ENCODE measurements around the gene PUS1.

The PUS1 gene

DNA sequence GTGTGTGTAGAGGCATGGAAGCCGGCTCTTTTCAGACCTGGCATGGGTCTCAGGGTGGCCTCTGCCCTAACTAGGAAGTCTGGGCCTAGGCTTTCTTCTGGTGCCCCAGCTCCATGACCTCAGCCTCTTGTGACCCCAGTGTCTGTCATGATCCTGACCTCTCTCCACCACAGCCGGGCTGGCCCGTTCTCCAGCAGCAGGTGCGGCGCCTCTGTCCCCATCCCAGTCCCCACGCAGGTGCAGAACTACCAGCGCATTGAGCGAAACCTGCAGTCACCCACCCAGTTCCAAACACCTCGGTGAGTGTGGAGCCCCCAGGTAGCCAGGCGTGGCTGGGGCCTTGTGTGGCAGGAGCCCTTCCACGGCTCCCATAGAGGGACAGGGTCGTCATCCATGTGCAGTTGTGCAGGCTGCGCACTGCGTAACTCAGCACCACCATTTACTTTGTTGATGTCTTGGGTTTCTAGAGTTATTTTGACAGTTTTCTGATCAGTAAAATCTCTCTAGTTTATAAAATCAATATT, 14.8 kb upstream of the PUS1 start:
- TF ChIP-seq, protein P1, sequence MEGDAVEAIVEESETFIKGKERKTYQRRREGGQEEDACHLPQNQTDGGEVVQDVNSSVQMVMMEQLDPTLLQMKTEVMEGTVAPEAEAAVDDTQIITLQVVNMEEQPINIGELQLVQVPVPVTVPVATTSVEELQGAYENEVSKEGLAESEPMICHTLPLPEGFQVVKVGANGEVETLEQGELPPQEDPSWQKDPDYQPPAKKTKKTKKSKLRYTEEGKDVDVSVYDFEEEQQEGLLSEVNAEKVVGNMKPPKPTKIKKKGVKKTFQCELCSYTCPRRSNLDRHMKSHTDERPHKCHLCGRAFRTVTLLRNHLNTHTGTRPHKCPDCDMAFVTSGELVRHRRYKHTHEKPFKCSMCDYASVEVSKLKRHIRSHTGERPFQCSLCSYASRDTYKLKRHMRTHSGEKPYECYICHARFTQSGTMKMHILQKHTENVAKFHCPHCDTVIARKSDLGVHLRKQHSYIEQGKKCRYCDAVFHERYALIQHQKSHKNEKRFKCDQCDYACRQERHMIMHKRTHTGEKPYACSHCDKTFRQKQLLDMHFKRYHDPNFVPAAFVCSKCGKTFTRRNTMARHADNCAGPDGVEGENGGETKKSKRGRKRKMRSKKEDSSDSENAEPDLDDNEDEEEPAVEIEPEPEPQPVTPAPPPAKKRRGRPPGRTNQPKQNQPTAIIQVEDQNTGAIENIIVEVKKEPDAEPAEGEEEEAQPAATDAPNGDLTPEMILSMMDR (IDR thresholded peaks at IDR 0.05; ENCODE audit: low read depth, low read length): no peak
- DNase-seq (ENCODE audit: low read depth, low spot score): no peak
- no peak overlapping the region for H3K4me3 ChIP-seq (ENCODE audit: low read depth, low read length)
- in situ Hi-C loops (cut with HindIII; ENCODE audit: low sequenced_read_pairs): no loop called here

DNA sequence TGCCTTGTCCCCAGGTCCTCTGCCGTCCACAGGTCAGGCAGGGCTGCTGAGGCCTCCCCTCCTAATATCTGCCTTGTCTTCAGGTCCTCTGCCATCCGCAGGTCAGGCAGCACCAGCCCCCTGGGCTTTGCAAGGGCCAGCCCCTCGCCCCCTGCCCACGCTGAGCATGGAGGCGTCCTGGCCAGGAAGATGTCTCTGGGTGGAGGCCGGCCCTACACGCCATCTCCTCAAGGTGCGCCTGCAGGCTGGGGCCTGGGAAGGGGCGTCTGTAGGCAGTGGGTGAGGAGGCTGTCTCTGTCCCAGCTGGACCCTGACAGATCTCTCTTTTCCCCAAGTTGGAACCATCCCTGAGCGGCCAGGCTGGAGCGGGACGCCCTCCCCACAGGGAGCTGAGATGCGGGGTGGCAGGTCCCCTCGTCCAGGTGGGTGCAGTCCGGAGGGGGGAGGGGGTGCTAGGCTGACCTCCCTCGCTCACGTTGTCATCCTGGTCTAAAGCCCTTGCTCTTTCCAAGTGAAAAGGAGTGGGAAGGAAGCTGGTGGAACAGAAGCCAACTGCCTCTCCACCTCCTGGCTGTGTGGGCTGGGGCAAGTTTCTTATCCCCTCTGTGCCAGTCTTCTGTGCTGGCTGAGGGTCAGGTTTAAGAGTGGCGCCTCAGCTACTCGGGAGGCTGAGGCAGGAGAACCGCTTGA, 13.9 kb upstream of the PUS1 start:
- TF ChIP-seq, protein P1 (IDR thresholded peaks at IDR 0.05; ENCODE audit: low read depth, low read length): no peak
- DNase-seq (ENCODE audit: low read depth, low spot score): no peak
- in situ Hi-C loops (cut with HindIII; ENCODE audit: low sequenced_read_pairs): no loop called here
- H3K4me3 ChIP-seq (ENCODE audit: low read depth, low read length): no peak overlapping the region

DNA sequence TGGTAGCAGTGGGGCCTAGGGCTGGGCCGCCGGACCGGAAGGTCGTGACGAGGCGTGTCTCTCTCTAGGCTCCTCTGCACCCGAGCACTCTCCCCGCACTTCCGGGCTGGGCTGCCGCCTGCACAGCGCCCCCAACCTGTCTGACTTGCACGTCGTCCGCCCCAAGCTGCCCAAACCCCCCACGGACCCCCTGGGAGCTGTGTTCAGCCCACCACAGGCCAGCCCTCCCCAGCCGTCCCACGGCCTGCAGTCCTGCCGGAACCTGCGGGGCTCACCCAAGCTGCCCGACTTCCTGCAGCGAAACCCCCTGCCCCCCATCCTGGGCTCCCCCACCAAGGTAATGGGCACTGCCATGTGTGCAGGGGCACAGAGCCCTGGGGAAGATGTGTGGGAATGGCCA, 13.3 kb upstream of the PUS1 start:
- TF ChIP-seq, protein P1 (IDR thresholded peaks at IDR 0.05; ENCODE audit: low read depth, low read length): no peak
- H3K4me3 ChIP-seq (ENCODE audit: low read depth, low read length): no peak overlapping the region
- DNase-seq (ENCODE audit: low read depth, low spot score): no peak
- in situ Hi-C loops (cut with HindIII; ENCODE audit: low sequenced_read_pairs): no loop called here

DNA sequence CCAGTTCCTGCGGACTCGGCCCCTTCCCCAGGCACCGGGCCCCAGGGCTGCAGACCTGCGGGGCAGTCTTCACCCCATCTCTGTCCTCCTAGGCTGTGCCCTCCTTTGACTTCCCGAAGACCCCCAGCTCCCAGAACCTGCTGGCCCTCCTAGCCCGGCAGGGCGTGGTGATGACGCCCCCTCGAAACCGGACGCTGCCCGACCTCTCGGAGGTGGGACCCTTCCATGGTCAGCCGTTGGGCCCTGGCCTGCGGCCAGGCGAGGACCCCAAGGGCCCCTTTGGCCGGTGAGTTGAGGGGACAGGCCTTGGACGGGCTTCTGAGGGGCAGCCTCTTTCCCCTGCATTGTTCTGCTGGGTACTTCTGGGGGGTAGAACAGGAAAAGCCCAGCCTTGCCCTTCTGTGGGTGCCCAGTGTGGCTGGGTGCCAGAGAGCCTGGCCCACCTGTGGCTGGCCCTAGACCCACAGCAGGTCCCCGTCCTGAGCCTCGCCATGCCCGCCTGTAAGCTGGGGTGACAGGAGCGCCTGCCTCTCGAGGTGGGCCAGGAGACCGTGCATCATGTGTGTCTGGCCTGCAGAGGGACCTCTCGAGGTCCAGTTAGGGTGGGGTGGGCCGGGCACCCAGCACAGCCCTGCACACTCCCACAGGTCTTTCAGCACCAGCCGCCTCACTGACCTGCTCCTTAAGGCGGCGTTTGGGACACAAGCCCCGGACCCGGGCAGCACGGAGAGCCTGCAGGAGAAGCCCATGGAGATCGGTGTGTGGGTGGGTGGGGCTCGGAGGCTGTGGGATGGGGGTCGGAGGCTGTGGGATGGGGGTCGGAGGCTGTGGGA, 12.6 kb upstream of the PUS1 start:
- in situ Hi-C loops (cut with HindIII; ENCODE audit: low sequenced_read_pairs): no loop called here
- TF ChIP-seq, protein P1 (IDR thresholded peaks at IDR 0.05; ENCODE audit: low read depth, low read length): no peak
- no peak for DNase-seq (ENCODE audit: low read depth, low spot score)
- no peak overlapping the region for H3K4me3 ChIP-seq (ENCODE audit: low read depth, low read length)

DNA sequence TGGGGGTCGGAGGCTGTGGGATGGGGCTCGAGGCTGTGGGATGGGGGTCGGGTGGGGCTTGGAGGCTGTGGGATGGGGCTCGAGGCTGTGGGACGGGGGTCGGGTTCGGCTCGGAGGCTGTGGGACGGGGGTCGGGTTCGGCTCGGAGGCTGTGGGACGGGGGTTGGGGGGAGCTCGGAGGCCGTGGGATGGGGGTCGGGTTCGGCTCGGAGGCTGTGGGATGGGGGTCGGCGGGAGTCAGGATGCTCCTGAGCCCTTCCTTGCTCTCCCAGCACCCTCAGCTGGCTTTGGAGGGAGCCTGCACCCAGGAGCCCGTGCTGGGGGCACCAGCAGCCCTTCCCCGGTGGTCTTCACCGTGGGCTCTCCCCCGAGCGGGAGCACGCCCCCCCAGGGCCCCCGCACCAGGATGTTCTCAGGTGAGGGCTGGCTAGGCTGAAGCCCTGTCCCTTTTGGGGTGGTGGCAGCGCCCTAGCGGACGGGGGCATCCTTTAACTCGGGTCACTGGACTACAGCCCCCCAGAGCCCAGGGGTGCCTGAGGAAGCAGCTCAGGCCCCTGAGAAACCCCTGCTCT, 11.9 kb upstream of the PUS1 start:
- DNase-seq (ENCODE audit: low read depth, low spot score): no peak
- in situ Hi-C loops (cut with HindIII; ENCODE audit: low sequenced_read_pairs): no loop called here
- TF ChIP-seq, protein P1 (IDR thresholded peaks at IDR 0.05; ENCODE audit: low read depth, low read length): no peak
- H3K4me3 ChIP-seq (ENCODE audit: low read depth, low read length): no peak overlapping the region

DNA sequence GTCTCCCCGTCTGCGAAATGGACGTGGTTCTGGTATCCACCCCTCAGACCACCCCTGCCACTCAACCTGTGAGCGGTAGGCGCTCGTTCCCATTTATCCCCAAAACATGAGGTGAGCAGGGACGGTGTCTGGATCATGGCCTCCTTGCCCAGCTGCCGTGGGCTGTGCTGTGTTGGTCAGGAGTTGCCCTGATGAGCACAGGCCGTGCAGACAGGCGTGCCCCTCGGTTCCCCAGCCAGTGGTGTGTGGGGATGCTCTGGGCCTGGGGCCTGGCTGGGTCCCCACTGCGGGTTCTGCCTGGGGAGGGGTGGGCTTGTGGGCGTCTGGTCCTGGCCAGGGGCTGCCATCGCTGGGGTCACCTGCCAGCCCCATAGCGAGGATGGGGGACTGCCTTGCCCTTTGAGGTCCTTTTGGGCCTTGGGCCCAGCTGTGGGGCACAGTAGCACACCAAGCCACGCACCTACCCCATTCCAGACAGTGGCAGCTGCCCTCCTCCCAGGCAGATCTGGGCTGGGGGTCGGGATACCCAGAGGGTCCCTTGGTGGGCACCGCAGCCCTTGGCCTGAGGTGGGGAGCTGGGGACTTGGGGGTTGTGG, 11.3 kb upstream of the PUS1 start:
- in situ Hi-C loops (cut with HindIII; ENCODE audit: low sequenced_read_pairs): no loop called here
- no peak overlapping the region for H3K4me3 ChIP-seq (ENCODE audit: low read depth, low read length)
- TF ChIP-seq, protein P1 (IDR thresholded peaks at IDR 0.05; ENCODE audit: low read depth, low read length): no peak
- DNase-seq (ENCODE audit: low read depth, low spot score): no peak
